HepG2 (cell line): Measurements from ENCODE around the gene IFI27. TPM values are rescaled to one million over a fixed set of nuclear protein-coding genes. Genes with fewer than 3 reads are reported as not detected.

Source experiments
- CEBPG ChIP-seq: IDR thresholded peaks from 2 replicates; pipeline ENCODE4 v1.6.1; 2016
- MAFF ChIP-seq: IDR thresholded peaks from 2 replicates; pipeline ENCODE4 v1.6.1; 2011; ENCODE audit warnings: low read depth, low read length, improper control_type of control experiment
- MAFK ChIP-seq, 2 experiments: IDR thresholded peaks in 1 of 2; conservative IDR thresholded peaks in 1 of 2; 2 replicates each; pipeline ENCODE4 v1.6.1; 2011; ENCODE audit warnings: improper control_type of control experiment in 2 of 2, low read length in 2 of 2
- NR0B2 ChIP-seq: sonication (generic); formaldehyde crosslinking; IDR thresholded peaks from 2 replicates; pipeline ENCODE4 v1.4.0; 2020; ENCODE audit warnings: mild to moderate bottlenecking, missing genetic modification reagents
- ZHX2 ChIP-seq, 2 experiments: sonication (generic) in 1 of 2; formaldehyde crosslinking in 1 of 2; IDR thresholded peaks; 2 replicates each; pipeline versions ENCODE4 v1.6.1 to v1.9.0; 2014 to 2022; ENCODE audit warnings: antibody characterized with exemption in 1 of 2, borderline replicate concordance in 1 of 2, inconsistent platforms in 1 of 2, low read depth in 1 of 2, missing genetic modification reagents in 1 of 2
- ZNF652 ChIP-seq: IDR thresholded peaks from 2 replicates; pipeline ENCODE4 v1.6.1; 2016; ENCODE audit warnings: low read depth, borderline replicate concordance
- polyA plus RNA-seq, 8 experiments: library from polyadenylated mRNA; depleted of rRNA in 3 of 8; stranded (reverse) in 7 of 8; unstranded in 1 of 8; fragments of >200 nt; fragmentation: Illumina TruSeq in 4 of 8; extraction: Trizol in 4 of 8; gene quantifications; 2 replicates each; pipeline versions ENCODE4 v1.2.1 to v1.2.3, GENCODE V29; 2011 to 2016; ENCODE audit warnings: low read depth in 4 of 8, missing spikeins in 1 of 8, mixed read lengths in 1 of 8; ENCODE audit not compliant: insufficient read depth in 1 of 8
- total RNA-seq, 5 experiments: library from RNA; depleted of rRNA; stranded (reverse); fragments of >200 nt; fragmentation: Illumina TruSeq; extraction: Trizol; gene quantifications; 2 replicates each; pipeline ENCODE4 v1.2.3, GENCODE V29; 2016; ENCODE audit warnings: low read depth in 1 of 5

IFI27 gene
- total and polyA plus RNA-seq, 2 of the 13 experiments (the other 11 are each of a cell fraction or from before 2014, with no cell fraction given), result 1.2 to 1.7 TPM

GRCh38 chr14:94132285-94132887 lies 21.9 kb downstream of the IFI27 start (continued):
- TF ChIP-seq MAFK (conservative IDR thresholded peaks at IDR 0.05 in 1 of 2, IDR thresholded peaks at IDR 0.05 in 1 of 2; ENCODE audit: low read length in 2 of 2) (0 out of 4 replicates have a peak, but pooled peaks have one; percentile 12 to 19), ZHX2 (IDR thresholded peaks at IDR 0.05; ENCODE audit: low read depth) (no peak), ZHX2 (CRISPR knock-in tag; IDR thresholded peaks at IDR 0.05; ENCODE audit: borderline replicate concordance) (no peak), ZNF652 (peak; percentile 32; the same call in 1 of the 2 replicates), NR0B2 (CRISPR knock-in tag) (no peak), MAFF (0 out of 2 replicates have a peak, but pooled peaks have one; percentile 28), CEBPG (CRISPR knock-in tag) (no peak)
- TF ChIP-seq, all 625 proteins: peak for 9
